Endothelial cell of umbilical vein (primary cell): ENCODE data around the gene RBM33. TPM values are rescaled to one million over a fixed set of nuclear protein-coding genes. Genes with fewer than 3 reads are reported as not detected.
A peak's percentile ranks its signal among the peaks of the same experiment; 100 is the strongest.

Experiments
- BruUV-seq: library from RNA; stranded (reverse); fragments of 400-500 nt; replicated peaks from 2 replicates; lab custom pipeline; 2021; lab: Mats Ljungman, UMichigan
- CTCF ChIA-PET: fragments of 300-600, 350-600 bp; sonication (Branson Sonifier 250); formaldehyde crosslinking; loops from one replicate; lab custom pipeline; 2021; ENCODE audit warnings: antibody characterized with exemption, inconsistent platforms; lab: Charles Lee
- POLR2A ChIA-PET: fragments of 300-600, 350-600 bp; sonication (Branson Sonifier 250); formaldehyde crosslinking; loops from one replicate; lab custom pipeline; 2021; ENCODE audit warnings: antibody characterized with exemption, inconsistent platforms; lab: Charles Lee
- DNase-seq: peaks from one replicate; pipeline ENCODE4 v3.0.0-alpha.2; 2011; ENCODE audit warnings: low read depth, low spot score
- FAIRE-seq: peaks from 2 replicates; lab custom pipeline; 2011; peaks lifted over from hg19 to GRCh38; lab: Jason Lieb, UNC
- H2AFZ ChIP-seq: 2 replicates; pipeline ENCODE4 v1.6.0; 2012; ENCODE audit warnings: low read depth, low read length, control low read depth, inconsistent platforms
- H3K27ac ChIP-seq: 2 replicates; pipeline ENCODE4 v1.5.1; 2011; ENCODE audit warnings: low read depth, mild to moderate bottlenecking, control low read depth, low read length, moderate library complexity; ENCODE audit not compliant: insufficient read depth
- H3K27me3 ChIP-seq, 2 experiments: 2 replicates each; pipeline versions ENCODE4 v1.6.0 to v1.6.1; 2011; ENCODE audit warnings: low read length in 2 of 2, mixed read lengths in 1 of 2; ENCODE audit not compliant: control insufficient read depth in 2 of 2, insufficient read depth in 2 of 2
- H3K36me3 ChIP-seq, 2 experiments: 2 replicates in 1 of 2; 3 replicates in 1 of 2; pipeline ENCODE4 v1.5.1; 2011; ENCODE audit warnings: low read length in 2 of 2, mild to moderate bottlenecking in 1 of 2, moderate library complexity in 1 of 2; ENCODE audit not compliant: control insufficient read depth in 2 of 2, insufficient read depth in 2 of 2; ENCODE audit errors: extremely low read depth in 1 of 2
- H3K4me1 ChIP-seq: 3 replicates; pipeline ENCODE4 v1.5.1; 2011; ENCODE audit warnings: mild to moderate bottlenecking, low read length; ENCODE audit not compliant: control insufficient read depth, insufficient read depth; ENCODE audit errors: extremely low read depth
- H3K4me2 ChIP-seq: 2 replicates; pipeline ENCODE4 v1.6.1; 2011; ENCODE audit warnings: low read length, control low read depth, mixed read lengths; ENCODE audit not compliant: insufficient read depth
- H3K4me3 ChIP-seq, 3 experiments: fragments of 200-600 bp in 1 of 3; sonication (generic), shearing (Covaris generic) in 1 of 3; replicated peaks in 1 of 3; 2 replicates each; pipeline ENCODE4 v1.5.1; 2011 to 2016; ENCODE audit warnings: control low read depth in 3 of 3, low read length in 3 of 3, mild to moderate bottlenecking in 2 of 3, inconsistent platforms in 1 of 3, low read depth in 1 of 3, moderate library complexity in 1 of 3; ENCODE audit not compliant: insufficient read depth in 1 of 3
- H3K79me2 ChIP-seq: 2 replicates; pipeline ENCODE4 v1.6.0; 2012; ENCODE audit warnings: low read length, inconsistent platforms; ENCODE audit not compliant: control insufficient read depth, insufficient read depth
- H3K9ac ChIP-seq: replicated peaks from 2 replicates; pipeline ENCODE3; 2011; ENCODE audit warnings: low read length, control low read depth; ENCODE audit not compliant: insufficient read depth; ENCODE audit errors: extremely low read depth
- H3K9me1 ChIP-seq: replicated peaks from 3 replicates; pipeline ENCODE4 v1.6.0; 2011; ENCODE audit warnings: mild to moderate bottlenecking, low read length; ENCODE audit not compliant: control insufficient read depth, insufficient read depth; ENCODE audit errors: extremely low read depth
- H3K9me3 ChIP-seq: replicated peaks from 2 replicates; pipeline ENCODE4 v1.5.1; 2012; ENCODE audit warnings: low read length, inconsistent platforms; ENCODE audit not compliant: control insufficient read depth, insufficient read depth
- H4K20me1 ChIP-seq: replicated peaks from 2 replicates; pipeline ENCODE3; 2011; ENCODE audit warnings: mild to moderate bottlenecking, low read length; ENCODE audit not compliant: control insufficient read depth, insufficient read depth; ENCODE audit errors: extremely low read depth
- CTCF ChIP-seq, 2 donors: IDR thresholded peaks; 1 replicate in 1 of 2; 2 replicates in 1 of 2; pipeline ENCODE4 v1.5.1; 2011; ENCODE audit warnings: low read length in 2 of 2, mild to moderate bottlenecking in 2 of 2, moderate library complexity in 2 of 2, control low read depth in 1 of 2, inconsistent platforms in 1 of 2, low read depth in 1 of 2; ENCODE audit not compliant: insufficient read depth in 1 of 2; ENCODE audit errors: extremely low read depth in 1 of 2
- EZH2 ChIP-seq: IDR thresholded peaks from 2 replicates; pipeline ENCODE4 v1.6.1; 2012; ENCODE audit warnings: borderline replicate concordance, low read depth, mild to moderate bottlenecking, moderate library complexity, low read length, inconsistent platforms; ENCODE audit not compliant: severe bottlenecking
- FOS ChIP-seq: IDR thresholded peaks from 2 replicates; pipeline ENCODE4 v1.6.1; 2011; ENCODE audit warnings: mild to moderate bottlenecking, low read length, moderate library complexity, borderline replicate concordance; ENCODE audit not compliant: insufficient read depth
- GATA2 ChIP-seq: IDR thresholded peaks from 2 replicates; pipeline ENCODE4 v1.7.0; 2011; ENCODE audit warnings: low read depth, mild to moderate bottlenecking, moderate library complexity, mixed read lengths, low read length; ENCODE audit not compliant: insufficient read length, insufficient read depth
- JUN ChIP-seq: IDR thresholded peaks from 2 replicates; pipeline ENCODE4 v1.6.1; 2011; ENCODE audit warnings: borderline replicate concordance, low read depth; ENCODE audit not compliant: insufficient read length, insufficient read depth
- MYC ChIP-seq: IDR thresholded peaks from one replicate; pipeline ENCODE4 v1.6.1; 2011; ENCODE audit warnings: mild to moderate bottlenecking, low read depth, low read length
- POLR2A ChIP-seq: IDR thresholded peaks from 2 replicates; pipeline ENCODE4 v1.6.1; 2012; ENCODE audit warnings: low read depth, mild to moderate bottlenecking, control low read depth, low read length
- POLR2AphosphoS5 ChIP-seq: IDR thresholded peaks from 2 replicates; pipeline ENCODE4 v1.6.1; 2012; ENCODE audit warnings: low read depth, mild to moderate bottlenecking, control low read depth, low read length, moderate library complexity; ENCODE audit not compliant: insufficient read depth
- dilution Hi-C: fragments of 300-500 bp; cut with MboI; formaldehyde crosslinking; loops from one replicate; pipeline ENCODE4 v1.15.0; 2019; ENCODE audit warnings: low sequenced_read_pairs; ENCODE audit not compliant: extremely low pct_ligation_motif_present
- intact Hi-C: fragments of 100-400 bp; cut with micrococcal nuclease; formaldehyde crosslinking; loops from one replicate; pipeline ENCODE4 v1.10.0; 2022
- polyA plus RNA-seq, 4 experiments: library from polyadenylated mRNA; depleted of rRNA in 3 of 4; stranded (reverse) in 3 of 4; unstranded in 1 of 4; fragments of >200 nt; gene quantifications; 2 replicates each; pipeline versions ENCODE4 v1.2.1 to v1.2.3, GENCODE V29; 2011 to 2012; ENCODE audit warnings: missing spikeins in 1 of 4
- total RNA-seq: library from RNA; stranded (reverse); gene quantifications from 2 replicates; pipeline ENCODE4 v1.2.3, GENCODE V29; 2021
- TF ChIP-seq, protein P1 (sequence below): IDR thresholded peaks from 2 replicates; pipeline ENCODE4 v1.6.1; 2011; ENCODE audit not compliant: insufficient read depth, insufficient read length

The RBM33 gene
- total and polyA plus RNA-seq, 2 donors (not counting 3 experiments of a cell fraction or from before 2014, with no cell fraction given), result 16.2 to 68.2 TPM

- ChIA-PET POLR2A (interaction anchor here (0.6 to 1.0 kb wide), 5 partner anchors 9 to 80 kb away, joined by 3 to 10 read pairs (median 3); no protein-coding TSS in a partner anchor), CTCF (interaction anchor here (0.6 to 1.4 kb wide), 7 partner anchors 8 to 69 kb away, joined by 3 to 17 read pairs (median 4); no protein-coding TSS in a partner anchor)
- TF ChIP-seq POLR2A (no peak), POLR2AphosphoS5 (no peak), EZH2 (no peak), JUN (no peak), MYC (no peak), CTCF (IDR thresholded peaks at IDR 0.05; ENCODE audit: extremely low read depth in 1 of 2, insufficient read depth in 1 of 2, low read depth in 1 of 2, low read length in 2 of 2) (no peak), FOS (no peak), GATA2 (no peak)
- TF ChIP-seq, protein P1, sequence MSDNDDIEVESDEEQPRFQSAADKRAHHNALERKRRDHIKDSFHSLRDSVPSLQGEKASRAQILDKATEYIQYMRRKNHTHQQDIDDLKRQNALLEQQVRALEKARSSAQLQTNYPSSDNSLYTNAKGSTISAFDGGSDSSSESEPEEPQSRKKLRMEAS, result no peak
- TSS peak; percentile 44 for BruUV-seq
- Histone ChIP-seq H3K36me3 (peaks cover 0 to 2% of the 10 kb centered on the region in 2 experiments), H2AFZ (peak overlapping the region; percentile 98), H3K27ac (peak overlapping the region; percentile 92), H3K79me2 (peaks cover 47% of the 10 kb centered on the region), H3K4me1 (peaks cover 21% of the 10 kb centered on the region), H3K9me1 (no peaks in the 10 kb centered on the region), H3K9me3 (no peaks in the 10 kb centered on the region), H3K27me3 (no peaks in the 10 kb centered on the region), H3K9ac (peak overlapping the region; percentile 99), H3K4me3 (peak overlapping the region; percentile 83 to 100 (median 98)), H4K20me1 (no peaks in the 10 kb centered on the region), H3K4me2 (peak overlapping the region; percentile 88)
- dilution Hi-C loops (no loop called here), intact Hi-C loops (loop anchor here (1.0 to 5.0 kb wide), 6 partner anchors 9 to 436 kb away; no protein-coding TSS in a partner anchor)
- DNase-seq (no peak), FAIRE-seq (no peak)
Observed at GRCh38 chr7:155643804-155644177, 670 bp upstream of the RBM33 start.
